ENCODE measurements around the gene SYT12.

GRCh38 chr11:66981976-66982578 is 40.9 kb upstream of the SYT12 start:
- TF ChIP-seq ZNF292 (tag by site-specific recombination; IDR thresholded peaks at IDR 0.05; ENCODE audit: borderline replicate concordance, low read depth) (no peak), CTCF (tag by site-specific recombination; IDR thresholded peaks at IDR 0.05) (no peak), ZNF654 (tag by site-specific recombination; IDR thresholded peaks at IDR 0.05; ENCODE audit: low read depth) (no peak), ZNF513 (tag by site-specific recombination; IDR thresholded peaks at IDR 0.05) (no peak), ZNF639 (tag by site-specific recombination; IDR thresholded peaks at IDR 0.05) (no peak), ZNF394 (tag by site-specific recombination; IDR thresholded peaks at IDR 0.05; ENCODE audit: borderline replicate concordance) (no peak), ZNF580 (tag by site-specific recombination; IDR thresholded peaks at IDR 0.05) (no peak), GLI4 (tag by site-specific recombination; IDR thresholded peaks at IDR 0.05) (no peak), ZNF24 (tag by site-specific recombination; IDR thresholded peaks at IDR 0.05) (no peak), ZNF660 (tag by site-specific recombination; IDR thresholded peaks at IDR 0.05) (no peak), WT1 (tag by site-specific recombination; IDR thresholded peaks at IDR 0.05) (no peak), REST (tag by site-specific recombination; IDR thresholded peaks at IDR 0.05) (no peak), ZBTB8A (tag by site-specific recombination; IDR thresholded peaks at IDR 0.05) (peak; percentile 68), ZNF239 (tag by site-specific recombination; IDR thresholded peaks at IDR 0.05) (no peak)
